NCI-H526 (cell line): Measurements from ENCODE around the gene PCDHGB5.
A peak's percentile ranks its signal among the peaks of the same experiment; 100 is the strongest.
"Not testable (repeated sequence)": the region's sequence is repeated elsewhere in the genome, so short reads cannot be mapped to it uniquely, and the experiment has no call there.

Source experiments
- DNase-seq, 2 experiments: peaks; one replicate each; lab custom pipeline; 2025; lab: John Stamatoyannopoulos, UW

PCDHGB5 gene

GRCh38 chr5:141397756-141398551 lies at the start of gene PCDHGB5:
PCDHGB5 (plus strand) TSS chr5:141397947; CDS start chr5:141398128, 181 bp downstream.
- DNase-seq = not testable (repeated sequence)

GRCh38 chr5:141349917-141350619 lies 47.7 kb upstream of the PCDHGB5 start, which contains the start of gene PCDHGB1:
PCDHGB1 (plus strand) TSS chr5:141350099; CDS start chr5:141350261, 162 bp downstream.
- DNase-seq = peak; percentile 62 to 74

GRCh38 chr5:141351591-141351990 lies 46.2 kb upstream of the PCDHGB5 start:
- DNase-seq = no peak

- DNase-seq = no peak
Observed at GRCh38 chr5:141354900-141355469, 42.8 kb upstream of the PCDHGB5 start, which contains the start of gene PCDHGA4. PCDHGA4 (plus strand) TSS chr5:141355021; CDS start chr5:141355108, 87 bp downstream.

GRCh38 chr5:141355641-141356040 lies 42.1 kb upstream of the PCDHGB5 start:
- DNase-seq = no peak

GRCh38 chr5:141356133-141356532 lies 41.6 kb upstream of the PCDHGB5 start:
- no peak for DNase-seq

GRCh38 chr5:141356950-141357349 lies 40.8 kb upstream of the PCDHGB5 start:
- no peak for DNase-seq

- DNase-seq = peak; percentile 2 to 49
Observed at GRCh38 chr5:141359790-141360426, 37.8 kb upstream of the PCDHGB5 start, which contains the start of gene PCDHGB2. PCDHGB2 (plus strand) TSS chr5:141359994; CDS start chr5:141360136, 142 bp downstream.

GRCh38 chr5:141360685-141361084 lies 37.1 kb upstream of the PCDHGB5 start:
- DNase-seq = no peak

GRCh38 chr5:141362719-141363118 lies 35.0 kb upstream of the PCDHGB5 start:
- no peak for DNase-seq

- no peak for DNase-seq
Observed at GRCh38 chr5:141363952-141364660, 33.6 kb upstream of the PCDHGB5 start, which contains the start of gene PCDHGA5. PCDHGA5 (plus strand) TSS chr5:141364162; CDS start chr5:141364331, 169 bp downstream.

- no peak for DNase-seq
Observed at GRCh38 chr5:141366016-141366896, 31.5 kb upstream of the PCDHGB5 start.

GRCh38 chr5:141369994-141370848 lies 27.5 kb upstream of the PCDHGB5 start, which contains the start of gene PCDHGB3:
PCDHGB3 (plus strand) TSS chr5:141370242; CDS start chr5:141370395, 153 bp downstream.
- no peak for DNase-seq

GRCh38 chr5:141371572-141372475 lies 25.9 kb upstream of the PCDHGB5 start:
- DNase-seq = no peak

- no peak for DNase-seq
Observed at GRCh38 chr5:141373673-141374317, 24.0 kb upstream of the PCDHGB5 start, which contains the start of gene PCDHGA6. PCDHGA6 (plus strand) TSS chr5:141373891; CDS start chr5:141374084, 193 bp downstream.

GRCh38 chr5:141374627-141375026 lies 23.1 kb upstream of the PCDHGB5 start:
- DNase-seq = no peak

- DNase-seq = peak in 1 of 2 experiments; percentile 14
Observed at GRCh38 chr5:141375444-141376155, 22.1 kb upstream of the PCDHGB5 start.
